NCI-H2029 treated with DMSO at 0.1 percent for 48 hours (cell line): ENCODE results near the gene XPO4.

Experiments
- DNase-seq: peaks from one replicate; lab custom pipeline; 2025; lab: John Stamatoyannopoulos, UW

Gene XPO4

DNA sequence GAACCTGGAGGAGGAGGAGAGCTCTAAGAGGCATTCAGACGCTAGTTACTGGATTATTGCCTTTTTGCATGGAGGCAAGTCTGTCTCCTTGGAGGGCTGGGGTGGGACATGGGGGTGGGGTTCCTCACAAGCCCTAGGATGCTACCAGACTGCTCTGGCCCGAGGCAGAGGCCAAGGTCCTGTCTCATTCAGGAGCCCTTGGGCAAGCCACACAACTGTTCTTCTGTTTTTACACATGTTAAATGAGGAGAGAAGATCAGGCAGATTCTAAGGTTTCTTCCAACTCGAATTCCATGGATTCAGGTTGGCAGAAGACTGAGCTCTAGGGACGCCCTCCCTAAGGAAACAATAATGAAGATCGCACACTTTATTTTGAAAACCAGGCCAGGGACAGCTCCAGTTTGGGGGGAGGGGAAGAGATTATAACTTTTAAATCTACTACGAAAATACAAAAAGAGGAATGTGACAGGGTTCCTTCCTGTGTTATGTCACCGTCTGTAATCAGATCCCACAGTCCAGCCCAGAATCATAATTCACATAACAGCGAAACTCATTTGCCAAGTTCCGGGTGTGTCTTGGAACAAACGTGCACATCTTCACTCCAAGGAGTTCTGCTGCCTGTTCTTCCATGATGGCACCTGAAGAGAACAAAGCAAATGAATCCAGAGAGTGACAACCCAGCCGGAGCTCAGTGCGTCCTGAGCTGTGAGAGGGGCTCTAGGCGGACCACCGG, 173.8 kb downstream of the XPO4 start:
- no peak for DNase-seq

DNA sequence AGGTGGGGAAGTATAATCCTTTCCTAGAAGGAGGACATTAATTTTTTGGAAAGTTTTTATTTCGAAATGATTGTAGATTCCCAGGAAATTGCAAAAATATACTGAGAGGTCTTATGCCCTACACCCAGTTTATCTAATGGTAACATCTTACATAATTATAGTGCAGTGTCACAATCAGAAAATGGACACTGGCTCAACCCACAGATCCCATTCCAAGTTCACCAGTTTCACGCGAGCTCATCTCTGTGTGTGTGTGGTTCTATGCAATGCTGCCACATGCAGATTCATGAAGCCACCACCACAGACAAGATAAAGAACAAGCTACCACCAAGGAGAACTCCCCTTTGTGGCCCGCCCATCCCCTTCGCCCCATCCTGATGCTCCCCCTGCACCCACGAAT, 174.7 kb downstream of the XPO4 start:
- DNase-seq, result no peak
